ENCODE measurements around the gene LHPP. TPM values are rescaled to one million over a fixed set of nuclear protein-coding genes. Genes with fewer than 3 reads are reported as not detected.

Gene LHPP
- polyA plus RNA-seq, 3 donors from 2014 or later, result 10.1 to 15.3 (median 14.2) TPM

- H3K4me3 Mint-ChIP-seq, result peak overlapping the region in 3 of 5 donors; percentile 21 to 90 (median 36)
- peaks cover 94 to 99% of the 10 kb centered on the region in 2 donors for H3K4me1 Mint-ChIP-seq
- no peak for DNase-seq
- H3K36me3 Mint-ChIP-seq, result peaks cover 3 to 10% (median 5%) of the 10 kb centered on the region in 3 donors
- H3K27me3 Mint-ChIP-seq (ENCODE audit: low read depth in 3 of 3), result peaks cover 43 to 52% (median 48%) of the 10 kb centered on the region in 3 donors
- peaks cover 0 to 2% (median 0%) of the 10 kb centered on the region in 6 donors for H3K9me3 Mint-ChIP-seq
- H3K27ac Mint-ChIP-seq, result peak overlapping the region; percentile 95 to 100 (median 100)
Observed at GRCh38 chr10:124639646-124640045, 178.0 kb downstream of the LHPP start.

- Mint-ChIP-seq H3K4me1 (peaks cover 96 to 99% of the 10 kb centered on the region in 2 donors), H3K27ac (peak overlapping the region; percentile 95 to 100 (median 100)), H3K4me3 (peak overlapping the region in 4 of 5 donors; percentile 21 to 90 (median 78)), H3K27me3 (ENCODE audit: low read depth in 3 of 3) (peaks cover 43 to 52% (median 49%) of the 10 kb centered on the region in 3 donors), H3K36me3 (peaks cover 3 to 10% (median 4%) of the 10 kb centered on the region in 3 donors), H3K9me3 (peaks cover 0 to 2% (median 0%) of the 10 kb centered on the region in 6 donors)
- no peak for DNase-seq
Observed at GRCh38 chr10:124640056-124640455, 178.4 kb downstream of the LHPP start.

- peaks cover 0 to 2% (median 0%) of the 10 kb centered on the region in 6 donors for H3K9me3 Mint-ChIP-seq
- H3K4me3 Mint-ChIP-seq, result peak overlapping the region; percentile 76 to 90 (median 79)
- peaks cover 42 to 52% (median 45%) of the 10 kb centered on the region in 3 donors for H3K27me3 Mint-ChIP-seq (ENCODE audit: low read depth in 3 of 3)
- peak overlapping the region; percentile 95 to 100 (median 100) for H3K27ac Mint-ChIP-seq
- peaks cover 3 to 10% (median 4%) of the 10 kb centered on the region in 3 donors for H3K36me3 Mint-ChIP-seq
- peak; percentile 53 to 60 (median 54) for DNase-seq
- H3K4me1 Mint-ChIP-seq, result peaks cover 96 to 99% of the 10 kb centered on the region in 2 donors
Observed at GRCh38 chr10:124640538-124641231, 179.1 kb downstream of the LHPP start.

GRCh38 chr10:124641282-124642087 is 179.9 kb downstream of the LHPP start:
- H3K36me3 Mint-ChIP-seq, result peaks cover 3 to 10% (median 4%) of the 10 kb centered on the region in 3 donors
- peak overlapping the region; percentile 95 to 100 (median 100) for H3K27ac Mint-ChIP-seq
- H3K4me1 Mint-ChIP-seq, result peaks cover 96 to 99% of the 10 kb centered on the region in 2 donors
- DNase-seq, result peak; percentile 79 to 81 (median 80)
- H3K4me3 Mint-ChIP-seq, result peak overlapping the region; percentile 76 to 90 (median 79)
- peaks cover 40 to 50% (median 46%) of the 10 kb centered on the region in 3 donors for H3K27me3 Mint-ChIP-seq (ENCODE audit: low read depth in 3 of 3)
- H3K9me3 Mint-ChIP-seq, result peaks cover 0 to 2% (median 0%) of the 10 kb centered on the region in 6 donors

- H3K27ac Mint-ChIP-seq, result peak overlapping the region; percentile 95 to 100 (median 100)
Observed at GRCh38 chr10:124642088-124642710, 180.6 kb downstream of the LHPP start.

GRCh38 chr10:124643330-124644009 is 181.8 kb downstream of the LHPP start:
- H3K27ac Mint-ChIP-seq, result peak overlapping the region; percentile 95 to 100 (median 100)
- H3K9me3 Mint-ChIP-seq, result peaks cover 0 to 2% (median 0%) of the 10 kb centered on the region in 6 donors
- H3K36me3 Mint-ChIP-seq, result peaks cover 3 to 10% (median 4%) of the 10 kb centered on the region in 3 donors
- peaks cover 47 to 60% (median 53%) of the 10 kb centered on the region in 3 donors for H3K27me3 Mint-ChIP-seq (ENCODE audit: low read depth in 3 of 3)
- peak overlapping the region in 4 of 5 donors; percentile 78 to 90 (median 80) for H3K4me3 Mint-ChIP-seq
- H3K4me1 Mint-ChIP-seq, result peaks cover 96 to 99% of the 10 kb centered on the region in 2 donors
- no peak for DNase-seq

More at GRCh38 chr10:124642088-124642710, 180.6 kb downstream of the LHPP start:
- Mint-ChIP-seq H3K9me3 (peaks cover 0 to 2% (median 0%) of the 10 kb centered on the region in 6 donors), H3K4me3 (peak overlapping the region; percentile 76 to 90 (median 79)), H3K27me3 (ENCODE audit: low read depth in 3 of 3) (peaks cover 40 to 52% (median 48%) of the 10 kb centered on the region in 3 donors), H3K36me3 (peaks cover 3 to 10% (median 4%) of the 10 kb centered on the region in 3 donors), H3K4me1 (peaks cover 96 to 99% of the 10 kb centered on the region in 2 donors)
- peak; percentile 85 to 88 (median 87) for DNase-seq

- Mint-ChIP-seq H3K4me3 (no peak overlapping the region), H3K27ac (peak overlapping the region; percentile 74 to 100 (median 96)), H3K9me3 (peaks cover 0 to 2% (median 0%) of the 10 kb centered on the region in 6 donors), H3K4me1 (peaks cover 97 to 99% of the 10 kb centered on the region in 2 donors), H3K36me3 (peaks cover 3 to 10% (median 4%) of the 10 kb centered on the region in 3 donors), H3K27me3 (ENCODE audit: low read depth in 3 of 3) (peaks cover 55 to 68% (median 59%) of the 10 kb centered on the region in 3 donors)
- no peak for DNase-seq
Observed at GRCh38 chr10:124644236-124644635, 182.6 kb downstream of the LHPP start.

- Mint-ChIP-seq H3K9me3 (peaks cover 0 to 2% (median 0%) of the 10 kb centered on the region in 6 donors), H3K4me3 (peak overlapping the region in 1 of 5 donors; percentile 10), H3K36me3 (peaks cover 3 to 10% (median 4%) of the 10 kb centered on the region in 3 donors), H3K27me3 (ENCODE audit: low read depth in 3 of 3) (peaks cover 59 to 74% (median 62%) of the 10 kb centered on the region in 3 donors), H3K27ac (peak overlapping the region; percentile 74 to 100 (median 96)), H3K4me1 (peaks cover 97 to 100% of the 10 kb centered on the region in 2 donors)
- no peak for DNase-seq
Observed at GRCh38 chr10:124644771-124645415, 183.3 kb downstream of the LHPP start.

- H3K27me3 Mint-ChIP-seq (ENCODE audit: low read depth in 3 of 3), result peaks cover 64 to 75% (median 65%) of the 10 kb centered on the region in 3 donors
- H3K9me3 Mint-ChIP-seq, result peaks cover 0 to 2% (median 0%) of the 10 kb centered on the region in 6 donors
- H3K36me3 Mint-ChIP-seq, result peaks cover 3 to 10% (median 4%) of the 10 kb centered on the region in 3 donors
- no peak for DNase-seq
- peak overlapping the region; percentile 99 to 100 (median 100) for H3K27ac Mint-ChIP-seq
- peak overlapping the region in 2 of 5 donors; percentile 55 to 82 for H3K4me3 Mint-ChIP-seq
- peaks cover 97 to 100% of the 10 kb centered on the region in 2 donors for H3K4me1 Mint-ChIP-seq
Observed at GRCh38 chr10:124645467-124646095, 184.0 kb downstream of the LHPP start.

- H3K27me3 Mint-ChIP-seq (ENCODE audit: low read depth in 3 of 3), result peaks cover 61 to 75% (median 63%) of the 10 kb centered on the region in 3 donors
- H3K36me3 Mint-ChIP-seq, result peaks cover 3 to 10% (median 4%) of the 10 kb centered on the region in 3 donors
- peak overlapping the region; percentile 79 to 84 (median 83) for H3K4me3 Mint-ChIP-seq
- H3K4me1 Mint-ChIP-seq, result peaks cover 97 to 100% of the 10 kb centered on the region in 2 donors
- DNase-seq, result no peak
- H3K9me3 Mint-ChIP-seq, result peaks cover 0 to 2% (median 0%) of the 10 kb centered on the region in 6 donors
- peak overlapping the region; percentile 99 to 100 (median 100) for H3K27ac Mint-ChIP-seq
Observed at GRCh38 chr10:124646483-124647352, 185.1 kb downstream of the LHPP start.

Measured in immature natural killer cell (primary cell).